H1 (cell line): ENCODE results near the gene ENPP3. TPM values are rescaled to one million over a fixed set of nuclear protein-coding genes. Genes with fewer than 3 reads are reported as not detected.

Experiments
- CTCF ChIA-PET: fragments of 300-600 bp; sonication (Branson Sonifier 250); formaldehyde crosslinking; loops from one replicate; lab custom pipeline; 2021; ENCODE audit not compliant: partially characterized antibody; lab: Charles Lee
- POLR2A ChIA-PET: fragments of 300-600 bp; sonication (Branson Sonifier 250); formaldehyde crosslinking; loops from one replicate; lab custom pipeline; 2021; ENCODE audit warnings: inconsistent platforms; ENCODE audit not compliant: partially characterized antibody; lab: Charles Lee
- DNase-seq, 2 experiments: peaks; one replicate each; pipeline versions ENCODE4 v3.0.0 to v3.0.0-alpha.2; 2010 to 2022; ENCODE audit warnings: low spot score in 2 of 2, low read depth in 1 of 2, mixed read lengths in 1 of 2
- FAIRE-seq: peaks from 2 replicates; lab custom pipeline; 2011; peaks lifted over from hg19 to GRCh38; lab: Jason Lieb, UNC
- H2AFZ ChIP-seq: 2 replicates; pipeline ENCODE4 v1.8.1; 2012; ENCODE audit warnings: low read length, inconsistent platforms
- H2AK5ac ChIP-seq: 2 replicates; pipeline ENCODE4 v1.6.1; 2013; ENCODE audit warnings: low read depth, low read length
- H2BK120ac ChIP-seq: replicated peaks from 2 replicates; pipeline ENCODE3; 2013; ENCODE audit warnings: low read depth, low read length, inconsistent platforms
- H2BK12ac ChIP-seq: 2 replicates; pipeline ENCODE4 v1.6.1; 2013; ENCODE audit warnings: low read depth, low read length
- H2BK15ac ChIP-seq: 2 replicates; pipeline ENCODE4 v1.6.1; 2013; ENCODE audit warnings: low read length
- H2BK20ac ChIP-seq: 2 replicates; pipeline ENCODE4 v1.6.1; 2013; ENCODE audit warnings: low read length
- H2BK5ac ChIP-seq: 2 replicates; pipeline ENCODE4 v1.6.1; 2013; ENCODE audit warnings: low read depth, low read length
- H3K14ac ChIP-seq: 2 replicates; pipeline ENCODE4 v1.6.1; 2013; ENCODE audit warnings: inconsistent platforms; ENCODE audit not compliant: insufficient read length
- H3K18ac ChIP-seq: 2 replicates; pipeline ENCODE4 v1.6.1; 2013; ENCODE audit warnings: low read length; ENCODE audit errors: extremely low read depth
- H3K23ac ChIP-seq: 2 replicates; pipeline ENCODE4 v1.6.1; 2013; ENCODE audit warnings: inconsistent platforms; ENCODE audit not compliant: insufficient read length
- H3K23me2 ChIP-seq: 2 replicates; pipeline ENCODE4 v1.6.1; 2013; ENCODE audit warnings: low read depth, low read length
- H3K27ac ChIP-seq: 2 replicates; pipeline ENCODE4 v1.6.1; 2011; ENCODE audit warnings: low read depth, low read length, inconsistent platforms
- H3K27me3 ChIP-seq, 4 experiments: replicated peaks in 1 of 4; 1 replicate in 1 of 4; 2 replicates in 3 of 4; pipeline versions ENCODE4 v1.6.1 to v1.8.1; 2011 to 2013; ENCODE audit warnings: low read length in 3 of 4, mild to moderate bottlenecking in 3 of 4, inconsistent platforms in 2 of 4, mixed read lengths in 2 of 4, moderate library complexity in 1 of 4; ENCODE audit not compliant: control insufficient read depth in 3 of 4, insufficient read depth in 3 of 4; ENCODE audit errors: extremely low read depth in 1 of 4
- H3K36me3 ChIP-seq, 4 experiments: 2 replicates each; pipeline versions ENCODE4 v1.6.1 to v1.8.1; 2011 to 2013; ENCODE audit warnings: mild to moderate bottlenecking in 4 of 4, low read length in 3 of 4, moderate library complexity in 2 of 4, control low read depth in 1 of 4, inconsistent platforms in 1 of 4; ENCODE audit not compliant: insufficient read depth in 4 of 4, control insufficient read depth in 2 of 4
- H3K4ac ChIP-seq: replicated peaks from 2 replicates; pipeline ENCODE3; 2013; ENCODE audit warnings: low read length, low read depth, mixed read lengths, inconsistent platforms; ENCODE audit not compliant: insufficient read length
- H3K4me1 ChIP-seq, 4 experiments: replicated peaks in 1 of 4; 1 replicate in 1 of 4; 2 replicates in 3 of 4; pipeline versions ENCODE4 v1.6.1 to v1.8.1; 2011 to 2013; ENCODE audit warnings: low read length in 3 of 4, inconsistent platforms in 2 of 4, mixed read lengths in 1 of 4; ENCODE audit not compliant: insufficient read depth in 4 of 4, control insufficient read depth in 3 of 4
- H3K4me2 ChIP-seq, 2 experiments: 2 replicates each; pipeline versions ENCODE4 v1.6.1 to v1.8.1; 2011 to 2013; ENCODE audit warnings: low read depth in 2 of 2, low read length in 2 of 2, control low read depth in 1 of 2, inconsistent platforms in 1 of 2, mild to moderate bottlenecking in 1 of 2; ENCODE audit not compliant: insufficient read depth in 1 of 2
- H3K4me3 ChIP-seq, 4 experiments: fragments of 200-600, 300-600 bp in 1 of 4; sonication (generic), shearing (Covaris generic), sonication (Bioruptor Twin) in 1 of 4; 2 replicates each; pipeline versions ENCODE4 v1.5.1 to v1.8.1; 2011 to 2016; ENCODE audit warnings: low read length in 4 of 4, low read depth in 3 of 4, control low read depth in 2 of 4, inconsistent platforms in 2 of 4, mild to moderate bottlenecking in 2 of 4, mixed read lengths in 1 of 4, moderate library complexity in 1 of 4; ENCODE audit not compliant: insufficient read depth in 2 of 4; ENCODE audit errors: extremely low read depth in 1 of 4
- H3K56ac ChIP-seq: replicated peaks from 2 replicates; pipeline ENCODE3; 2013; ENCODE audit warnings: low read depth, mild to moderate bottlenecking, mixed read lengths, low read length, inconsistent platforms; ENCODE audit not compliant: insufficient read length
- H3K79me1 ChIP-seq: 2 replicates; pipeline ENCODE4 v1.6.1; 2013; ENCODE audit warnings: low read depth, low read length, control low read depth
- H3K79me2 ChIP-seq, 2 experiments: 2 replicates each; pipeline versions ENCODE4 v1.6.1 to v1.8.1; 2012 to 2013; ENCODE audit warnings: low read length in 2 of 2, mild to moderate bottlenecking in 2 of 2, inconsistent platforms in 1 of 2; ENCODE audit not compliant: insufficient read depth in 2 of 2, control insufficient read depth in 1 of 2
- H3K9ac ChIP-seq, 4 experiments: replicated peaks in 1 of 4; 1 replicate in 1 of 4; 2 replicates in 3 of 4; pipeline versions ENCODE4 v1.6.1 to v1.8.1; 2011 to 2013; ENCODE audit warnings: low read depth in 3 of 4, low read length in 3 of 4, control low read depth in 2 of 4, mild to moderate bottlenecking in 2 of 4, moderate library complexity in 2 of 4, inconsistent platforms in 1 of 4; ENCODE audit errors: extremely low read depth in 1 of 4
- H3K9me3 ChIP-seq, 2 experiments: 2 replicates each; pipeline versions ENCODE4 v1.6.1 to v1.8.1; 2012 to 2013; ENCODE audit warnings: mild to moderate bottlenecking in 2 of 2, moderate library complexity in 2 of 2, control low read depth in 1 of 2, inconsistent platforms in 1 of 2, low read depth in 1 of 2, low read length in 1 of 2, mixed read lengths in 1 of 2; ENCODE audit not compliant: insufficient read depth in 2 of 2
- H4K20me1 ChIP-seq, 2 experiments: replicated peaks in 1 of 2; 2 replicates each; pipeline versions ENCODE3 to v1.8.1; 2011 to 2013; ENCODE audit warnings: inconsistent platforms in 2 of 2, low read length in 2 of 2, mild to moderate bottlenecking in 1 of 2; ENCODE audit not compliant: insufficient read depth in 2 of 2, control insufficient read depth in 1 of 2
- H4K5ac ChIP-seq: 2 replicates; pipeline ENCODE4 v1.6.1; 2013; ENCODE audit warnings: low read length, low read depth, mixed read lengths, inconsistent platforms; ENCODE audit not compliant: insufficient read length
- H4K8ac ChIP-seq: 2 replicates; pipeline ENCODE4 v1.8.0; 2013; ENCODE audit warnings: mild to moderate bottlenecking, moderate library complexity, low read length, inconsistent platforms; ENCODE audit not compliant: insufficient read depth; ENCODE audit errors: extremely low read depth
- H4K91ac ChIP-seq: replicated peaks from 2 replicates; pipeline ENCODE3; 2013; ENCODE audit warnings: low read length, mixed read lengths, inconsistent platforms; ENCODE audit not compliant: insufficient read length
- BRCA1 ChIP-seq: IDR thresholded peaks from 2 replicates; pipeline ENCODE4 v1.6.1; 2012; ENCODE audit warnings: low read depth, low read length, improper control_type of control experiment
- CBX5 ChIP-seq: fragments of 300-800, 300-1000 bp; sonication (generic); IDR thresholded peaks from 2 replicates; pipeline ENCODE4 v1.7.1; 2016; ENCODE audit warnings: antibody characterized with exemption, low read length, low read depth
- HDAC2 ChIP-seq, 2 experiments: fragments of 300-600 bp in 1 of 2; sonication (generic) in 1 of 2; IDR thresholded peaks; 2 replicates each; pipeline ENCODE4 v1.6.1; 2011 to 2012; ENCODE audit warnings: low read depth in 2 of 2, low read length in 2 of 2, mild to moderate bottlenecking in 2 of 2, moderate library complexity in 2 of 2, borderline replicate concordance in 1 of 2, inconsistent platforms in 1 of 2
- MAFK ChIP-seq: IDR thresholded peaks from 2 replicates; pipeline ENCODE4 v1.6.1; 2012; ENCODE audit warnings: low read depth, mild to moderate bottlenecking, improper control_type of control experiment, low read length
- NRF1 ChIP-seq: IDR thresholded peaks from 2 replicates; pipeline ENCODE4 v1.6.1; 2011; ENCODE audit warnings: mild to moderate bottlenecking, low read depth, low read length, improper control_type of control experiment
- PHF8 ChIP-seq: fragments of 200-600 bp; sonication (generic); conservative IDR thresholded peaks from 2 replicates; pipeline ENCODE4 v1.7.1; 2012; ENCODE audit warnings: low read depth, mild to moderate bottlenecking, inconsistent platforms, low read length, moderate library complexity
- RBBP5 ChIP-seq: IDR thresholded peaks from 2 replicates; pipeline ENCODE4 v1.7.1; 2012; ENCODE audit warnings: low read depth, mild to moderate bottlenecking, inconsistent platforms, low read length, moderate library complexity, borderline replicate concordance
- RNF2 ChIP-seq: fragments of 200-900, 300-1000 bp; sonication (generic); IDR thresholded peaks from 2 replicates; pipeline ENCODE4 v1.7.1; 2016; ENCODE audit warnings: borderline replicate concordance, low read depth, mild to moderate bottlenecking, antibody characterized with exemption, low read length; ENCODE audit not compliant: poor library complexity, severe bottlenecking; ENCODE audit errors: missing control alignments
- RXRA ChIP-seq: IDR thresholded peaks from 2 replicates; pipeline ENCODE4 v1.6.1; 2011; ENCODE audit warnings: low read depth, mild to moderate bottlenecking, low read length, moderate library complexity; ENCODE audit not compliant: insufficient read depth
- SRF ChIP-seq: IDR thresholded peaks from 2 replicates; pipeline ENCODE4 v1.6.1; 2011; ENCODE audit warnings: mild to moderate bottlenecking, low read depth, low read length, moderate library complexity
- TBP ChIP-seq: IDR thresholded peaks from 2 replicates; pipeline ENCODE4 v1.6.1; 2011; ENCODE audit warnings: low read depth, low read length, improper control_type of control experiment
- ZNF274 ChIP-seq: IDR thresholded peaks from 2 replicates; pipeline ENCODE4 v1.7.0; 2012; ENCODE audit warnings: low read length, borderline replicate concordance; ENCODE audit errors: extremely low read depth
- WGBS, 2 experiments: shearing (Covaris generic) in 1 of 2; methylation state at CpG; one replicate each; pipeline versions ENCODE4 v1.1.6 to v1.1.7; 2013 to 2015; ENCODE audit warnings: low lambda C conversion rate in 2 of 2, mixed read lengths in 2 of 2, inconsistent platforms in 1 of 2, low coverage in 1 of 2, missing lambda C conversion rate in 1 of 2; ENCODE audit not compliant: insufficient replicate concordance in 2 of 2, insufficient coverage in 1 of 2, insufficient read length in 1 of 2; ENCODE audit errors: extremely low coverage in 1 of 2, missing lambda C conversion rate in 1 of 2; 5-methylcytosine and 5-hydroxymethylcytosine counted together
- polyA plus RNA-seq, 7 experiments: library from polyadenylated mRNA; depleted of rRNA in 3 of 7; stranded (reverse) in 5 of 7; unstranded in 2 of 7; fragments of >200 nt in 5 of 7; fragments of 200-250 nt in 2 of 7; gene quantifications; 1 replicate in 5 of 7; 2 replicates in 1 of 7; 4 replicates in 1 of 7; pipeline versions ENCODE4 v1.2.1 to v1.2.3, GENCODE V29; 2011 to 2013; ENCODE audit warnings: missing spikeins in 2 of 7, mixed read lengths in 2 of 7
- total RNA-seq: library from RNA; stranded (reverse); fragmentation: NEBNext Ultra II Directional; extraction: Animal tissue kit (Norgen Biotek cat#: 25700); gene quantifications from 2 replicates; pipeline ENCODE4 v1.2.1, GENCODE V29; 2021
- TF ChIP-seq, protein P1 (sequence below): IDR thresholded peaks from 2 replicates; pipeline ENCODE4 v1.6.1; 2012; ENCODE audit warnings: inconsistent platforms

ENPP3 gene
- total and polyA plus RNA-seq, 2 of the 8 experiments (the other 6 are each of a cell fraction or from before 2014, with no cell fraction given): 0.11 TPM; not detected in 1

DNA sequence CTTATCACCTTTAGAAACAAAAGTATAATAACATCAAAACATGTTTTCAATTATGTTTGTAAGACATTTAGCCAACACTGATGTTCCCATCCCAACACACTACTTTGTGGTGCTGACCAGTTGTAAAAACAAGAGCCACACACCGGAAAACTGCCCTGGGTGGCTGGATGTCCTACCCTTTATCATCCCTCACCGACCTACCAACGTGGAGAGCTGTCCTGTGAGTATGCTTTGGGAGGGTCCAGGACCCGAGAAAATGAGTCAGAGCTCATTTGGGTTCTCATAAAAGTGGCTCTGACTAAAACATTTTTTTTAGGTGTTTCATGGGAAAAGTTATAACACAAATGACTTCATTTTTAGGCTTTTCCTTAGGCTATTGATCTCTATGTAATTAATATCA is 103.1 kb downstream of the ENPP3 start:
- Histone ChIP-seq H3K79me2 (no peaks in the 10 kb centered on the region), H2BK5ac (no peak overlapping the region), H3K27ac (no peak overlapping the region), H3K4me1 (peaks cover 0 to 2% (median 0%) of the 10 kb centered on the region in 4 experiments; a peak in 2 of 7 replicates), H3K23ac (no peak overlapping the region), H3K4ac (no peak overlapping the region), H3K79me1 (no peaks in the 10 kb centered on the region), H3K36me3 (no peaks in the 10 kb centered on the region), H3K23me2 (no peaks in the 10 kb centered on the region; the same call in 1 of the 2 replicates), H3K27me3 (no peaks in the 10 kb centered on the region), H3K4me2 (no peak overlapping the region), H3K18ac (no peak overlapping the region), H3K14ac (no peak overlapping the region), H3K4me3 (no peak overlapping the region), H2BK12ac (no peak overlapping the region), H4K91ac (no peak overlapping the region), H4K8ac (no peak overlapping the region), H3K9me3 (no peaks in the 10 kb centered on the region)
- ChIA-PET POLR2A (no interaction called here), CTCF (interaction anchor here (1.3 to 1.5 kb wide), 2 partner anchors 10 to 44 kb away, joined by 4 to 5 read pairs; no protein-coding TSS in a partner anchor)
- WGBS, 2 experiments: 91% methylated on average over 4 of the region's 4 CpGs; no CpG with 5 or more reads in 1 of the 2 experiments
- TF ChIP-seq RBBP5: no peak
- TF ChIP-seq MAFK: no peak
- no peak for TF ChIP-seq ZNF274
- TF ChIP-seq RXRA: no peak
- TF ChIP-seq PHF8: no peak
- no peak for TF ChIP-seq RNF2
- no peak for TF ChIP-seq SRF
- no peak for TF ChIP-seq NRF1
- no peak for TF ChIP-seq CBX5
- no peak for TF ChIP-seq HDAC2 (IDR thresholded peaks at IDR 0.05; ENCODE audit: borderline replicate concordance in 1 of 2, low read depth in 2 of 2, low read length in 2 of 2)
- TF ChIP-seq, protein P1, sequence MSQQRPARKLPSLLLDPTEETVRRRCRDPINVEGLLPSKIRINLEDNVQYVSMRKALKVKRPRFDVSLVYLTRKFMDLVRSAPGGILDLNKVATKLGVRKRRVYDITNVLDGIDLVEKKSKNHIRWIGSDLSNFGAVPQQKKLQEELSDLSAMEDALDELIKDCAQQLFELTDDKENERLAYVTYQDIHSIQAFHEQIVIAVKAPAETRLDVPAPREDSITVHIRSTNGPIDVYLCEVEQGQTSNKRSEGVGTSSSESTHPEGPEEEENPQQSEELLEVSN: no peak
- no peak for TF ChIP-seq BRCA1
- no peak for TF ChIP-seq TBP
- TF ChIP-seq, all 59 proteins: peak for 0
- H2BK120ac ChIP-seq: no peak overlapping the region
- no peak overlapping the region for H3K56ac ChIP-seq
- no peak overlapping the region for H3K9ac ChIP-seq
- no peak overlapping the region for H2BK20ac ChIP-seq
- FAIRE-seq (no peak), DNase-seq (no peak)
- no peak overlapping the region for H2AK5ac ChIP-seq
- H4K5ac ChIP-seq: no peak overlapping the region
- H2AFZ ChIP-seq: no peak overlapping the region
- no peaks in the 10 kb centered on the region for H4K20me1 ChIP-seq
- no peak overlapping the region for H2BK15ac ChIP-seq
